GM23338 (cell line): ENCODE data around the gene GTF3C5.

Experiments
- CREB1 ChIP-seq: fragments of 250-450 bp; sonication (Bioruptor Pico); IDR thresholded peaks from 2 replicates; pipeline ENCODE4 v1.5.0; 2020; ENCODE audit warnings: low read depth, mild to moderate bottlenecking, moderate library complexity
- CTCF ChIP-seq, 2 experiments: fragments of 200-600 bp in 1 of 2; sonication (generic) in 1 of 2; conservative IDR thresholded peaks; 2 replicates each; pipeline versions ENCODE4 v1.5.1 to v1.6.1; 2016 to 2017; ENCODE audit warnings: antibody characterized with exemption in 2 of 2, low read depth in 2 of 2, mild to moderate bottlenecking in 2 of 2, moderate library complexity in 1 of 2
- POLR2AphosphoS5 ChIP-seq: IDR thresholded peaks from 2 replicates; pipeline ENCODE4 v1.6.1; 2016; ENCODE audit warnings: antibody characterized with exemption, low read depth
- REST ChIP-seq: IDR thresholded peaks from one replicate; pipeline ENCODE4 v1.6.1; 2018; ENCODE audit warnings: antibody characterized with exemption; ENCODE audit not compliant: unreplicated experiment

GRCh38 chr9:133107245-133107722 lies 76.5 kb downstream of the GTF3C5 start:
- TF ChIP-seq CTCF (conservative IDR thresholded peaks at IDR 0.05; ENCODE audit: low read depth in 2 of 2) (no peak), POLR2AphosphoS5 (no peak), REST (no peak), CREB1 (CRISPR knock-in tag) (no peak)
